ENCODE data around the gene EBNA1BP2.

DNA sequence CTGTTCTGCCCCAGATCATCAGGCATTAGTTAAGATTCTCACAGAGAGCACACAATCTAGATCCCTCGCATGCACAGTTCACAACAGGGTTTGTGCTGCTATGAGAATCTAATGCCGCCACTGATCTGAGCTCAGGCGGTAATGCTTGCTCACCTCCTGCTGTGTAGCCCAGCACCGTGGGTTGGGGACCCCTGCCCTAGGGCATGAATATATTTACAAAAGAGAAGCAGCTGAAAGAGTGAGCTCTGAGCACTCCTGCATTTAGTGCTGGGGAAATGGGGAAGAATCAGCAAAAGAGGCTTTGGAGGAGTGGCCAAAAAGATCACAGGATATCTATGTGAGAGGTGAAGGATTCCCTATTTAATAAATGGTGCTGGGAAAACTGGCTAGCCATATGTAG, 5.6 kb upstream of the EBNA1BP2 start:
- TF ChIP-seq CTCF (conservative IDR thresholded peaks at IDR 0.05 in 1 of 2, IDR thresholded peaks at IDR 0.05 in 1 of 2; ENCODE audit: extremely low read depth in 1 of 2, insufficient read depth in 1 of 2, low read depth in 1 of 2, low read length in 2 of 2): no peak
- no peak for TF ChIP-seq EZH2 (IDR thresholded peaks at IDR 0.05; ENCODE audit: borderline replicate concordance, low read length)
